CD4-positive, alpha-beta T cell treated with Interleukin-21 for 1 hour (primary cell): ENCODE measurements around the gene TBX19.

Experiments
- DNase-seq: peaks from one replicate; pipeline ENCODE4 v3.0.0-alpha.2; 2020

Gene TBX19

DNA sequence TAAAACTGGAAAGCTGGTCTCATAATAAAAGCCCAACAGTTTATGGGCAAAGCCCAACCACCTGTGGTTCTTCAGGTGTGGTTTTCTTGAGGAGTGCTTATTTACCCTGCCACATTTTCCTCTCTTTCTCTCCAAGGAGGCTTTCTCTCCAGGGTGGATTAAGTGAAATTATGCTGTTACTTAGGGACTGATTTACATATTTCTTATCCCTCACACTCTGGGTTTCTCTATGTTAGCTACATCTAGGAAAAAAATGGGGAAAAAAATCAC is 4.8 kb downstream of the TBX19 start:
- DNase-seq, result no peak

DNA sequence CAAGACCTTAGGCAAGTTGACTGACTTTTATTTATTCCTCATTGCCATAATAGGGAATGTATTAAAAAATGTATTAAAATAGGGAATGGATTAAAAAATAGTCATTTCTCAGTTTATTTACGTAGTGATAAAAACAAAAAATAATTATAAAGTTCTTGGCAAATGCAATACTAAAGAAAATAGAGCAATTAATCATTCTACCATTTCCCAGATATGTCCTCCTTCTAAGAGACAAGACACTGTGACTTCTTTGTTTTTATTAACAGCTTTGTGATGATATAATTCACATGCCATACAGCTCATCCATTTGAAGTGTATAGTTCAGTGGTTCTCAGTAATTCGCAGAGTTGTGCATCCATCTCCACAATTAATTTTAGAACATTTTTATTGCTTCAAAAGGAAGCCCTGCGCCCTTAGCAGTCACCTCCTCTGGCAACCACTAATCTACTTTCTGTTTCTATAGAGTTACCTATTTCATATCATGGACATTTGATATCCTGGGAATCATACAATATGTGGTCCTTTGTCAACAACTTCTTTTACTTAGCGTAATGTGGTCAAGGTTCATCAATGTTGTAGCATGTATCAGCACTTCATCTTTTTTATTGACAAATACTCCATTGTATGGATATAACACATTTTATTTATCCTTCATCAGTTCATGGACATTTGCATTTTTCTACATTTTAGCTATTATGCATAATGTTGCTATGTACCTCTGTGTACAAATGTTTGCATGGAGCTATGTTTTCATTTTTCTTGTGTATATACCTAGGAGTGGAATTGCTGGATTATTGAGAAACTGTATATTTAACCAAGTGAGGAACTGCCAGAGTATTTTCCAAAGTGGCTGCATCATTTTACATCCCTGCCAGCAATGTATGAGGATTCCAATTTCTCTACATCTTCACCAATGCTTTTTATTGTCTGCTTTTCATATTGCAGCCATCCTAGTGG is 5.6 kb downstream of the TBX19 start:
- no peak for DNase-seq

- no peak for DNase-seq
Observed at GRCh38 chr1:168287237-168287664, 6.6 kb downstream of the TBX19 start.

- DNase-seq, result no peak
Observed at GRCh38 chr1:168288311-168289052, 7.8 kb downstream of the TBX19 start.

GRCh38 chr1:168291222-168291837 is 10.7 kb downstream of the TBX19 start:
- DNase-seq, result no peak

- no peak for DNase-seq
Observed at GRCh38 chr1:168293356-168293755, 12.7 kb downstream of the TBX19 start.

DNA sequence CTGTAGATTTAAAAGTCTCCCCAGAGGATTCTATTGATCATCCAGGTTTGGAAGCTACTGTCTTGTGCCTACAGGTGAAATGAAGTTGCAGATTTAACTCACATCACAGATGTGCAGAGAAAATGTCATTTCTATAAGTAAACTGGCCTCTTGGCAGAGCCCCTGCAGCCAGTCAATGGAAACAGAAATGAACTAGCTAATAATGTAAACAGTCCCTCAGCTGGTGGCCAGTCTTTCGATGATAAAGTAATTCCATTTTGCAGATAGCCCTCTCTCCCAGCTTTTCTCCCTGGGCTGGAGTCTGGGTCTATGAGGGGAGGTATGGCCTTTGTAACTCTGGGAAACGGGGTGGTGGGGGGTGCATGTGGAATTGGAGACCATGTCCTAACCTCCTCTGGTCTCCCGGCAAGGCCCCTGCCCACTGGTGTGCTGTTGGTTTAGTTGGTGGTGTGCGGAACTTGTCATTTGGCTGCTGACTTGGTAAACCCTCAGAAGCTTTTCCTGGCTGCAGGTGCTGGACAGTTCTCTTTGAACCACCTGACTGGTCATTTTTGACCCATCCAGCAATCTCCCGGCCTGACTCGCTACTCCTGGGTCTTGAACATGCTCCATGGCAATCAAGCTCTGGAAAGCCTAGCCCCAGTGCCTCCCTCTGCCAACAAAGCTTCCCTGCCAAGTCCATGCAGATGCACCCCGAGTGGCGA is 14.9 kb downstream of the TBX19 start:
- no peak for DNase-seq

GRCh38 chr1:168297019-168297730 is 16.5 kb downstream of the TBX19 start:
- DNase-seq, result no peak

DNA sequence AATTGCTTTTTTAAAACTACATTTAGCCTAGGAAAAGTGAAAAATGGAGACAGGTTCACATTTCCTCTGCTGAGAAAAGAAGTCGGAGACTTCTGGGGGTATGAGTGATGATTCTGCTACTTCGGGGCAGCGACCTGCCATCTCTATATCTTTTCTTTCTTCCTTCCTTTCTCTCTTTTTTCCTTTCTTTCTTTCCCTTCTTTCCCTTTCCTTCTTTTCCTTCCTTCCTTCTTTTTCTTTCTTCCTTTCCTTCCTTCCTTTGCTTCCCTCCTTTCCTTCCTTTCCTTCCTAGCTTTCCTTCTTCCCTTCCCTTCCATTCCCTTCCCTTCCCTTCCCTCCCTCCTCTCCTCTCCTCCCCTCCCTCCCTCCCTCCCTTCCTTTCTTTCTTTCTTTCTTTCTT is 17.8 kb downstream of the TBX19 start:
- DNase-seq, result no peak

- DNase-seq, result no peak
Observed at GRCh38 chr1:168300626-168301025, 19.9 kb downstream of the TBX19 start.

- DNase-seq, result no peak
Observed at GRCh38 chr1:168301664-168302320, 21.1 kb downstream of the TBX19 start.

DNA sequence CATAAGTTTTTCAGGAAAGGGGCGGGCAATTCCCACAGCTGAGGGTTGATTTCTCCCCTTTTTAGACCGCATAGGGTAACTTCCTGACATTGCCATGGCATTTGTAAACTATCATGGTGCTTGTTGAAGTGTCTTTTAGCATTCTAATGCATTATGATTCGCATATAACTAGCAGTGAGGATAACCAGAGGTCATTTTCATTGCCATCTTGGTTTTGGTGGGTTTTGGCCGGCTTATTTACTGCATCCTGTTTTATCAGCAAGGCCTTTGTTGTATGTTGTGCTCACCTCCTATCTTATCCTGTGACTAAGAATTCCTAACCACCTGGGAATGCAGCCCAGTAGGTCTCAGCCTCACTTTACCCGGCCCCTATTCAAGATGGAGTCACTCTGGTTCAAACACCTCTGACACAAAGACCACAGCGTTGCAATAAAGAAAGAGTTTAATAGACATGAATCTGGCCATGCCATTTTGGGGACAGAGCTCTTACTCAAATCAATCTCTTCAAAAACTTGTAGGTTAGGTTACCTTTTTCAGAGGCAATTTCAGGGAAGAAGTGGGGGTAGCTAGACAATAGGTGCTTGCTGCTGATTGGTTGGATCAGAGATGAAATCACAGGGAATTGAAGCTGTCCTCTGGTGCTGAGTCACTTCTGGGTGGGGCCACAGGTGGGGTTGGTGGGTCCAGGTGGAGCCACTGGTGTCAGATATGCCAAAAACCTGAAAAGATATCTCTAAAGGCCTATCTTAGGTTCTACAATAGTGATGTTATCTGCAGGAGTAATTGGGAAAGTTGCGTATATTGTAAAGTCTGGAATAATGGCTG is 23.3 kb downstream of the TBX19 start:
- DNase-seq, result no peak

DNA sequence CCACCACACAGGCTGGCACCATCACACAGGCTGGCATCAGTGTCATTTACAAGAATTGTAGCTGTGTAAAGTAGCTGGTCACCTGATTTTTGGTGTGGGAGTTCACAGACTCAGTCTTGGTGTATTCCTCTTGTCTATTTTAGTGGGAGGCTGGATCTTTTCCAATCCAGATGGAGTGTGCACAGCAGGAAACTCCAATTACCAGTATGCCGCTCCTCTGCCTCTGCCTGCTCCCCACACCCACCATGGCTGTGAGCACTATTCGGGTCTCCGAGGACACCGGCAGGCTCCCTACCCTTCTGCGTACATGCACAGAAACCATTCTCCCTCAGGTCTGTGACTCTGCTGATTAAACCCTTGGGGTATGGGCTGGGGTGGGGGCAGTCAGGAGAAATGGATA is 24.2 kb downstream of the TBX19 start:
- no peak for DNase-seq

GRCh38 chr1:168312718-168313604 is 32.3 kb downstream of the TBX19 start:
- no peak for DNase-seq

GRCh38 chr1:168316142-168316541 is 35.5 kb downstream of the TBX19 start:
- DNase-seq, result no peak

- no peak for DNase-seq
Observed at GRCh38 chr1:168317309-168317708, 36.6 kb downstream of the TBX19 start.

- no peak for DNase-seq
Observed at GRCh38 chr1:168319691-168320090, 39.0 kb downstream of the TBX19 start.

DNA sequence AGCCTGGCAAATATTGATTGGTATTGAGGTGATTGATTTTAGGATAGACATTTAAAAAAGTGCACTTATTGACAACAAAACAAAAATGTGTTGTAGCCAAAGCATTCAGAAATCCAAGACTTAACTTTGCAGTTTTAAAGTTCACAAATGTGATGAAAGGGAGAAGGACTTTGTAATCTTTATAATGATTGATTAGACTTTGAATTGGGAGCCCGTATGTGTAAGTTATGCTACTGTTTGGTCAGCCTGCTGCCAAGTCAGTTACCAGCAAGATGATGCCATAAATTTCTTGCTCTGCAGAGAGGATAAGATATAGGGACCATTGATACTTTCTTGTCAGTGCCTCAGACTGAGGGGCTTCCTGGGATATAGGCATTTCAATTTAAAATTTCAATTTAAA is 39.5 kb downstream of the TBX19 start:
- DNase-seq, result no peak

GRCh38 chr1:168320800-168321450 is 40.2 kb downstream of the TBX19 start:
- no peak for DNase-seq
